Adrenal gland (tissue), 12 donors: ENCODE results near the gene CCDC170. TPM values are rescaled to one million over a fixed set of nuclear protein-coding genes. Genes with fewer than 3 reads are reported as not detected.

Experiments used
- DNase-seq, 7 donors: peaks; one replicate each; pipeline ENCODE4 v3.0.0-alpha.2; 2019 to 2020
- H3K27ac ChIP-seq, 5 donors: fragments of 200-600 bp; sonication (generic) in 4 of 5; 1 replicate in 3 of 5; 2 replicates in 2 of 5; pipeline versions ENCODE4 v1.5.1 to v1.8.0; 2016 to 2020; ENCODE audit warnings: mild to moderate bottlenecking in 1 of 5
- H3K27me3 ChIP-seq: fragments of 200-600 bp; 2 replicates; pipeline ENCODE4 v1.8.0; 2021
- H3K36me3 ChIP-seq, 2 donors: fragments of 200-600 bp; replicated peaks in 1 of 2; 1 replicate in 1 of 2; 2 replicates in 1 of 2; pipeline versions ENCODE4 v1.5.1 to v1.8.0; 2018 to 2022
- H3K4me1 ChIP-seq, 2 donors: fragments of 200-600 bp; replicated peaks in 1 of 2; 1 replicate in 1 of 2; 2 replicates in 1 of 2; pipeline versions ENCODE4 v1.5.1 to v1.8.0; 2018 to 2021
- H3K4me3 ChIP-seq, 4 donors: fragments of 200-600 bp; sonication (generic) in 3 of 4; one replicate each; pipeline ENCODE4 v1.5.1; 2016 to 2018
- H3K9me3 ChIP-seq, 3 donors: fragments of 200-600 bp; sonication (generic) in 1 of 3; replicated peaks in 1 of 3; 1 replicate in 2 of 3; 2 replicates in 1 of 3; pipeline versions ENCODE4 v1.5.1 to v1.8.0; 2016 to 2021
- CTCF ChIP-seq, 6 experiments: fragments of 450-650 bp in 4 of 6; fragments of 200-600 bp in 2 of 6; sonication (generic) in 1 of 6; IDR thresholded peaks; 1 replicate in 5 of 6; 2 replicates in 1 of 6; pipeline versions ENCODE4 v1.5.1 to v1.8.0; 2016 to 2021; ENCODE audit warnings: antibody characterized with exemption in 6 of 6, mild to moderate bottlenecking in 2 of 6, moderate library complexity in 1 of 6
- POLR2A ChIP-seq, 2 donors: fragments of 450-650 bp; IDR thresholded peaks; one replicate each; pipeline ENCODE4 v1.6.1; 2017; ENCODE audit warnings: antibody characterized with exemption in 2 of 2, mild to moderate bottlenecking in 2 of 2, moderate library complexity in 1 of 2
- WGBS, 4 donors: extraction: QIAGEN DNeasy Blood & Tissue Kit in 2 of 4; methylation state at CpG; one replicate each; pipeline versions ENCODE4 v1.1.5 to v1.1.7; 2013 to 2017; 5-methylcytosine and 5-hydroxymethylcytosine counted together
- intact Hi-C, 2 donors: fragments of 100-400 bp; cut with DNase I; formaldehyde crosslinking; loops; one replicate each; pipeline versions ENCODE4 v1.14.1 to v1.15.0; 2022 to 2023
- polyA plus RNA-seq, 3 donors: library from polyadenylated mRNA; stranded (reverse); fragments of 200-250 nt in 2 of 3; fragments of 350-450 nt in 1 of 3; fragmentation: Illumina TruSeq in 1 of 3; extraction: RNeasy Lipid Tissue Mini Kit (QIAGEN cat#74804) in 1 of 3; gene quantifications; one replicate each; pipeline ENCODE4 v1.2.3, GENCODE V29; 2013 to 2014
- total RNA-seq, 9 donors: library from RNA; depleted of rRNA in 4 of 9; stranded (reverse); fragments of >200 nt in 4 of 9; fragments of 120-200 nt in 1 of 9; fragmentation: NEBNext Ultra II Directional in 1 of 9; extraction: Animal tissue kit (Norgen Biotek cat#: 25700) in 1 of 9; gene quantifications; one replicate each; pipeline versions ENCODE4 v1.1.0 to v1.2.4, GENCODE V29; 2013 to 2023
- donor health status: healthy with polysubstance abuse.
- donor health status: Bipolar disorder and iron deficiency.
- donor health status: DM: yes; HTN: yes; CAD: no.
- donor health status: DM: no; HTN: no; CAD: no.
- donor health status: DM: no; HTN: no; CAD: no.
- donor health status: DM: yes; HTN: yes; CAD: no.

The CCDC170 gene
- total and polyA plus RNA-seq, 12 donors, result 2.0 to 13.5 (median 6.1) TPM

- Histone ChIP-seq H3K4me1 (no peaks in the 10 kb centered on the region), H3K36me3 (no peaks in the 10 kb centered on the region), H3K9me3 (peaks cover 0 to 10% (median 0%) of the 10 kb centered on the region in 3 donors), H3K27ac (no peak overlapping the region), H3K4me3 (no peak overlapping the region), H3K27me3 (no peaks in the 10 kb centered on the region)
- no peak for DNase-seq
- WGBS, 4 donors, result 90 to 95% (median 92%) methylated on average over 4 of the region's 4 CpGs
- TF ChIP-seq POLR2A (IDR thresholded peaks at IDR 0.05) (no peak), CTCF (IDR thresholded peaks at IDR 0.05) (no peak)
- intact Hi-C loops, result no loop called here
Measured at GRCh38 chr6:151656392-151656791, 162.6 kb downstream of the CCDC170 start.

- WGBS, 4 donors, result 70 to 86% (median 78%) methylated on average over 4 of the region's 4 CpGs
- TF ChIP-seq CTCF (IDR thresholded peaks at IDR 0.05), result no peak
- TF ChIP-seq POLR2A (IDR thresholded peaks at IDR 0.05), result no peak
- H3K4me3 ChIP-seq, result no peak overlapping the region
Measured at GRCh38 chr6:151658091-151658490, 164.3 kb downstream of the CCDC170 start.

GRCh38 chr6:151659212-151659611 is 165.4 kb downstream of the CCDC170 start:
- H3K36me3 ChIP-seq, result no peaks in the 10 kb centered on the region
- peaks cover 0 to 10% (median 0%) of the 10 kb centered on the region in 3 donors for H3K9me3 ChIP-seq
- H3K27ac ChIP-seq, result no peak overlapping the region
- intact Hi-C loops, result no loop called here
- no peak overlapping the region for H3K4me3 ChIP-seq
- WGBS, 4 donors, result 71 to 94% (median 86%) methylated on average over 4 of the region's 4 CpGs
- H3K27me3 ChIP-seq, result no peaks in the 10 kb centered on the region
- TF ChIP-seq POLR2A (IDR thresholded peaks at IDR 0.05) (no peak), CTCF (IDR thresholded peaks at IDR 0.05) (no peak)
- H3K4me1 ChIP-seq, result no peaks in the 10 kb centered on the region
- no peak for DNase-seq

More at GRCh38 chr6:151658091-151658490, 164.3 kb downstream of the CCDC170 start:
- Histone ChIP-seq H3K4me1 (no peaks in the 10 kb centered on the region), H3K36me3 (no peaks in the 10 kb centered on the region), H3K9me3 (peaks cover 0 to 10% (median 0%) of the 10 kb centered on the region in 3 donors), H3K27me3 (no peaks in the 10 kb centered on the region), H3K27ac (no peak overlapping the region)
- DNase-seq, result no peak
- intact Hi-C loops, result no loop called here

- H3K9me3 ChIP-seq, result no peaks in the 10 kb centered on the region
- WGBS, 4 donors, result 91 to 97% (median 93%) methylated on average over 3 of the region's 3 CpGs
- DNase-seq, result no peak
- no peak overlapping the region for H3K4me3 ChIP-seq
- H3K27me3 ChIP-seq, result no peaks in the 10 kb centered on the region
- intact Hi-C loops, result no loop called here
- no peaks in the 10 kb centered on the region for H3K4me1 ChIP-seq
- TF ChIP-seq CTCF (IDR thresholded peaks at IDR 0.05), result no peak
- no peak for TF ChIP-seq POLR2A (IDR thresholded peaks at IDR 0.05)
- no peak overlapping the region for H3K27ac ChIP-seq
- no peaks in the 10 kb centered on the region for H3K36me3 ChIP-seq
Measured at GRCh38 chr6:151661509-151661908, 167.7 kb downstream of the CCDC170 start.
